ENCODE measurements around the gene SLC6A1.
"Not testable (repeated sequence)": the region's sequence is repeated elsewhere in the genome, so short reads cannot be mapped to it uniquely, and the experiment has no call there.

SLC6A1 gene

GRCh38 chr3:11059799-11060115 lies 67.2 kb downstream of the SLC6A1 start:
- DNase-seq (ENCODE audit: low read depth in 2 of 2): no peak

- DNase-seq (ENCODE audit: low read depth in 2 of 2): peak in 1 of 2 donors; percentile 46
These were observed 68.1 kb downstream of the SLC6A1 start for GRCh38 chr3:11060500-11061251.

GRCh38 chr3:11061268-11061871 lies 68.8 kb downstream of the SLC6A1 start:
- DNase-seq (ENCODE audit: low read depth in 2 of 2): not testable (repeated sequence)

GRCh38 chr3:11062704-11063103 lies 70.2 kb downstream of the SLC6A1 start:
- DNase-seq (ENCODE audit: low read depth in 2 of 2): no peak

GRCh38 chr3:11071096-11071755 lies 78.7 kb downstream of the SLC6A1 start:
- no peak for DNase-seq (ENCODE audit: low read depth in 2 of 2)

- DNase-seq (ENCODE audit: low read depth in 2 of 2): no peak
These were observed 80.1 kb downstream of the SLC6A1 start for GRCh38 chr3:11072631-11073030.

- no peak for DNase-seq (ENCODE audit: low read depth in 2 of 2)
These were observed 81.5 kb downstream of the SLC6A1 start for GRCh38 chr3:11074011-11074410.

GRCh38 chr3:11074451-11074850 lies 81.9 kb downstream of the SLC6A1 start:
- DNase-seq (ENCODE audit: low read depth in 2 of 2): no peak

GRCh38 chr3:11075122-11075521 lies 82.6 kb downstream of the SLC6A1 start:
- DNase-seq (ENCODE audit: low read depth in 2 of 2): not testable (repeated sequence)

GRCh38 chr3:11076711-11077110 lies 84.2 kb downstream of the SLC6A1 start:
- DNase-seq (ENCODE audit: low read depth in 2 of 2): no peak

GRCh38 chr3:11077466-11077865 lies 84.9 kb downstream of the SLC6A1 start:
- no peak for DNase-seq (ENCODE audit: low read depth in 2 of 2)

- DNase-seq (ENCODE audit: low read depth in 2 of 2): no peak
These were observed 86.4 kb downstream of the SLC6A1 start for GRCh38 chr3:11078826-11079515.

- no peak for DNase-seq (ENCODE audit: low read depth in 2 of 2)
These were observed 87.9 kb downstream of the SLC6A1 start for GRCh38 chr3:11080492-11080891.

- no peak for DNase-seq (ENCODE audit: low read depth in 2 of 2)
These were observed 91.5 kb downstream of the SLC6A1 start for GRCh38 chr3:11084098-11084497.

- DNase-seq (ENCODE audit: low read depth in 2 of 2): no peak
These were observed 92.1 kb downstream of the SLC6A1 start for GRCh38 chr3:11084677-11085076.

GRCh38 chr3:11085093-11085840 lies 92.7 kb downstream of the SLC6A1 start:
- no peak for DNase-seq (ENCODE audit: low read depth in 2 of 2)

- no peak for DNase-seq (ENCODE audit: low read depth in 2 of 2)
These were observed 94.3 kb downstream of the SLC6A1 start for GRCh38 chr3:11086856-11087255.

GRCh38 chr3:11088066-11088465 lies 95.5 kb downstream of the SLC6A1 start:
- no peak for DNase-seq (ENCODE audit: low read depth in 2 of 2)

- DNase-seq (ENCODE audit: low read depth in 2 of 2): no peak
These were observed 96.3 kb downstream of the SLC6A1 start for GRCh38 chr3:11088831-11089230.

Data from stimulated activated CD8-positive, alpha-beta memory T cell treated with anti-CD3 and anti-CD28 coated beads, Interleukin-15, amount 100 ng/mL, for 48 hours (primary cell).